T-helper 9 cell (primary cell): Measurements from ENCODE around the gene NOTCH1.

ENCODE experiments used
- DNase-seq: peaks from one replicate; pipeline ENCODE4 v3.0.0-alpha.2; 2020

The NOTCH1 gene

DNA sequence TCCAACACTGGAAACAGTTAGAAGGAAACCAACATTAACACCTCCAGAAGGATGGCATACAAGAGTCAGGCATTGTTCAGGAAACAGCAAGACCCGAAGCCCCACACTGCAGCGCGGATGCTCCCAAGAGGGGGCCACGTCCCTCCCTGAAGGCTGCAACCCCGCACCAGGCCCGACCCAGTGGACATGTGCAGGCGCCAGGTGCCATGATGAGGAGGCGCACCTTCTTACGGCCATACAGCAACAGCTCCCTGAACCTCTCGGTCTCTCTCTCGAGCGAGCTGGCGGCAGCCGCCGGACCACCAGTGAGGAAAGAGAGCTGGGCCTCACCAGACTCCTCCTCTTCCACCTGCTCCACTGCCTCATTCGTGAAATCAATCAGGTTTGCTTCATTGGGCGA is 83.2 kb downstream of the NOTCH1 start:
- no peak for DNase-seq

DNA sequence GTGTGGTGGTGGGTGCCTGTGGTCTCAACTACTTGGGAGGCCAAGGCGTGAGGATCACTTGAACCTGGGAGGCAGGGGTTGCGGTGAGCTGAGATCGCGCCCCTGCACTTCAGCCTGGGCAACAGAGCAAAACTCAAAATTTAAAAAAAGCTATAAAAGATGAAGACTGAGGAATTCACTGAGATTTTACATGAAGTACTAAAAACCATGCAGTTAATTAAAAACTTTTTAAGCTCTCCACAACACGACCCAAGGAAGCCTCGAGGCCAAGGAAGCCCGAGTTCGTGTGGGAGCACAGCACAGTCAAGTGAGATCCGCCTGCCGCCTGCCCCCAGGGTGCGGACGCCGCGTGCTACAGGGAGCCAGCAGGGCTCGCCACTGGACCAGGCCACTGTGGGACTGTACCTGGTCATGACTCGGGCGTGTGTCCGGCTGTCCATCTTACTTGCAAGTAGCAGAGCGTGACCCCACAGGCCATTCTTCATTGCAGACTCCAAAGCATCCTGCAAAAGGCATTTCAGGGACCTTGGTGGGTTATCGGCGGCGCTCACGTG is 85.0 kb downstream of the NOTCH1 start:
- DNase-seq, result no peak

DNA sequence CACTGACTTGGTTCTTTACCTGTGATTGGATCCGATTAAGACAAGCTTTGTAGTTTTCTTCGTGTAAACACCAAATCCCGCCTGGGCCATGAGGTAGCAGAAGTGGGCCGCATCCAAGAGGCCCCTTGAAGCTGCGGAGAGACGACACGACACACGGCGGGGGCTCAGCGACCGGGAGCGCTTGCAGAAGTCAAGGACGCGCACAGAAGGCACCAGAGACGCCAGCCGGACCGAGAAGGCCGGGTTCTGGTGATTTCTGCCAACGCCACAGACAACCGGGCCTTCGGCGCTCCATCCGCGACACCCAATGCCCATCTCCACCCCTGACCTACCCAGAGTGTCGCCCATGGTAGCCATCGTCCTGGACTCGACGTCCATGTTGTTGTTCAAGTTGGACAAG is 86.4 kb downstream of the NOTCH1 start:
- DNase-seq, result no peak

DNA sequence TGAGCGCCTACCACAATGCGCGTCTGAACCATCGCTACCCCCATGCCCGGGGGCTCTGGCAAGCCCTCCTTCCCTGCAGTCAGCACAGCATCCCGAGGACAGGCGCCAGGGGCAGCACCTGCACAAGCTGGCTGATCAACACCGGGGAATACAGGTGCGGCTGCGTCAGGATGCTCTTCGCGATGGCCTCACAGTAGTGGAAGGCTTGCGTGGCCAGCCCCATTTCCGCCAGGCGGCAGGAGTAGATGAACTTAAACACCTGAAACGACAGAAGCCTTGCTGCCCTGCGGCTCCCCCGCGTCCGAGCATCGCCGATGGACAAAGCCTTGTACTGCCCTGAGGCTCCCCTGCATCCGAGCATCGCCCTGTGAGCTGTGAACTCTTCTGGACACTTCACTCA is 88.5 kb downstream of the NOTCH1 start:
- DNase-seq, result no peak

DNA sequence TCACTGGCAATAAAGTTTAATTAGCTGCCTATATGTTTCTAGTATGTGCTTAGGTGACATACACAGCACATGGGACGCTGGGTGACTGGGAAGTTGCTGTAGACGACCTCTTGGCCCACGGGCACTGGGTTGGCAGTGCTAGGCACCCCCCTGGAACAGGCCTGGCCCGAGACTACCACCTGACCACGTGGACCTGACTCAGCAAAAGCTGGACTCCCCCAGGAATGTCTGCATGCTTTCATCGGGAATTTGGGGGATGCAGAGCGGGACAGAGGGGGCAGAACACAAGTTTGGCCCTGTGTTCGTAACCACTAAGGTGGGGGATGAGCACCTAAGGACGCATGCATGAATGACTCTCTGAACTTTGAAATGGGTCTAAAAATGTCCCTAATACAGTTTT is 89.6 kb downstream of the NOTCH1 start:
- DNase-seq, result no peak

DNA sequence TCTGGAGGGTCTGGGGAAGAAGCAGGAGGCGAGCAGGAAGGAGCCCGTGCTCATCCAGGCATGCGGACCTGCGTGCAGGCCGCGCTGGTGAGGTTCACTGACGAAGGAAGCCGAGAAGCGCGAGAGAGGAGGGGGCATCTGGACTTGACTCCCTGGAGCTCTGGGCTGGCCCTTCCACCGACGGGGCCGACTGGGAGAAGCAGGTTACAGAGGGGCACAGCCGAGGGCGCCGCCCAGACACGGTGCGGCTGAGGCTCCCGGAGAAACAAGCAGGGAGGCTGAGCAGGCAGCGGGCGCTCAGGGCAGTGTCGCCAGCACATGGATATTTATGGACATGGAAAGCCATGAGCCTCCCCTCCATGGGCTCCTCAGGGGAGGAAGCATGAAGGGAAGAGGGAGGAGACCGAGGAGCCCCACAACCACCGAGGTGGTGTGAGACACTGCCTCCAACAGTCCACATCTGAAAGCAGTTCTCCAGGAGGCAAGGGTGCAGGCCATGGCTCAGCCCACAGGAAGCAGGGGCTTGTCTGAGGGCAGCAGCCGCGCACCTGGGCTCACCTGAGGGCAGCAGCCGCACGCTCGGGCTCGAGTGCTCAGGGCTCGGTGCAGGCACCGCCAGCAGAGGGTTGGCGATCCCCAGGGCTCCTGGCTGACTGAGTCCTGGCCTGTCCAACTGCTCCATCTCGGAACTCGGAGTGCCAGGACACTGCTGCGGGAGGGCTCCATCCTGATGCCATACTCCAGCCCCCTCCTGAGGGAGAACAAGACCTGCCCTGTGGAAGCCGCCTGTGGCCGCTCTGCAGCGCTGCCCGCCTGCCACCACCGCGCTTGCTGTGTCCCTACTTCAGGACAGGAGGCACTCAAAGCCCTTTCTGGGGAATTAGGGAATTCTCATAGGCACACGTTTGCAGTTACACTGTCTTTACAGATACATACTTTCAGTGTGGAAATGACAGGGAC is 90.5 kb downstream of the NOTCH1 start:
- no peak for DNase-seq

DNA sequence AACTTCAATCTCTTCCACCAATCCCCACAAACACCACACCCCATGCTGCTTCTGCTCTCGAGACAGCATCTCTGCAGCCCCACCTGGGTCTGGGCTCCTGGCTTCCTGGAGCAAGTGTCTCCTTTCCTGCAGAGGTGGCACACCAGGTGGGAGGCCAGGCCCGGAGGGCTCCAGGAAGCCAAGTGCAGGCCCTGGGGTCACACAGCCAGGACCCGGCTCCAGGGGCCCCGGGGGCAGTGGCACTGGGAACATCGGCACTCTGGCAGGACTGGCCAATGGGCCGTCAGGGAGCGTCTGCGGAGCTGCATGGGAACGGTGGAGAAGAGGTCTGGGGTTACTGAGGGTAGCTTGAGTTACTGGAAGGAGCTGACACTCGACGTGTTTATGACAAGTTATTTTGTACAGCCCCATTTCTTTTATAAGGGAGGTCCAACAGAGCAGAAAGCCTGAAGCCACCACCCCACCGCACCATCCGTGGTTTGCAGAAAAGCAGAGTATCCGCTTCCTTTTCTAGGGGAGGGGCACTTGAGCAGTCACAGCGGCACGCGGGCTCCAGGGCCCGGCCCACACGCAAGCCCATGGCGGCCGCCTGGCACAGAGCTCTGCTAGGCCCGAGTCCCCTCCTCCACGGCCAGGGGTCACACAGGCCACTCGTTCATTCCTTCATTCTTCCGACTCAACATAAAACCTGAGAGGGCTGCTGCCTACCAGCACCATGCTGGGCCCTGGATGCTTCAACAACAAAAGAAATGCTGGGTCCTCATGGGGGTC is 91.6 kb downstream of the NOTCH1 start:
- no peak for DNase-seq

DNA sequence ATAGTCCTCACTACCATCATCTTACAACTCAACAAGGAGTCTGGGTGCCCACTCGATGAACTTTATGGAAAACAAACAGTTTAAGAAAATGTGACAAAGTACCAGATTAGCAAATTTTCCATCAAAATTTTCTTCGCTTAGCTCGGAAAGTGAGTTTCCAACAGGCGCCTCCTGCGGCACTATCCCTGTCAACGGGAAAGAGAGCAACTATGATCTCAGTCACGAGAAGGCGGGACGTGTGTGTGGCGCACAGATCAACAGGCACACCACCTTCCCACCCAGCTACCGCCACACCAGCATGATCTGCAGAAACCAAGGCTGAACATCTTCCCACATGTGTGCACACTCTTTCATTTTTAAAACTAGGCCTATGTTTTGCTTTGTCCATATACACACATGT is 92.5 kb downstream of the NOTCH1 start:
- DNase-seq, result no peak

DNA sequence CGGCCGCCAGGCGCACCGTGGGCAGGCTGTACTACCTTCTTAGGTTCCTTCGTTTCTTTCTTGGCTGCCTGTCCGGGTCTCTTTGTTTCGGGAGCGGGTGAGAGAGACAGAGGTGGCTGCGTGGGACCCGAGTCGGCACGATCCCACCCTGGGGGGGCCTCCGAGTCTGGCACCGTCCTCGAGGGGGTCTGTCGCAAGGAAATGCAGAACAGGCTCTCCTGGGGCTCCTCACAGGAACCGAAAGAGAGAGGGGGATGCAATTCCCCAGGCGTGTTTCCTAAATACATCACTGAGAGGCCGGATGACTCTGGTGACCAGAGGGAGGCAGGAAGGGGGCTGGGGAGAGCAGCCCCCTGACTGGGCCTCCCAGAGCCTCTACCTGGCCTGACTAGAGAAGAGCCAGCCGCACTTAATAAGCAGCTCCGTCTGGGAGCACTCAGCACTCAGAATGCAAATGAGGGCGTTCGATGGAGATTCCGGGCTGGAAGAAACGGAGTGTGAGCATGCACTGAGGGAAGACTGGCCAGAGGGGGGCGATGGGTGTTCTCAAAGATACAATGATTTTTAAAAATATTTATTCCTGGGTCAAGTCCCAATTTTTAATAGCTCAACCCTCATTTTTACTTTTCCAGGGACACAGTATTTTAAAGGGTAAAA is 94.5 kb downstream of the NOTCH1 start:
- no peak for DNase-seq

DNA sequence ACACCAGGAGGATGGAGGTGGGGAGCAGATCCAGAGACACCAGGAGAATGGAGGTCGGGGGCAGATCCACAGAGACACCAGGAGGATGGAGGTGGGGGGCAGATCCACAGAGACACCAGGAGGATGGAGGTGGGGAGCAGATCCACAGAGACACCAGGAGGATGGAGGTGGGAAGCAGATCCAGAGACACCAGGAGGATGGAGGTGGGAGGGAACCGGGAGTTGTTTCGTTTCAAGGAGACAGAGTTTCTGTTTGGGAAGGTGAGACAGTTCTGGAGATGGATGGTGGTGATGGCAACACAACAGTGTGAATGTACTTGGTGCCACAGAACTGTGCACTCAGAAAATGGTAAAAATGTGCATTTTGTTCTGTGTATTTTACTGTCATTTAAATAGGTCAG is 97.2 kb downstream of the NOTCH1 start:
- DNase-seq, result no peak

DNA sequence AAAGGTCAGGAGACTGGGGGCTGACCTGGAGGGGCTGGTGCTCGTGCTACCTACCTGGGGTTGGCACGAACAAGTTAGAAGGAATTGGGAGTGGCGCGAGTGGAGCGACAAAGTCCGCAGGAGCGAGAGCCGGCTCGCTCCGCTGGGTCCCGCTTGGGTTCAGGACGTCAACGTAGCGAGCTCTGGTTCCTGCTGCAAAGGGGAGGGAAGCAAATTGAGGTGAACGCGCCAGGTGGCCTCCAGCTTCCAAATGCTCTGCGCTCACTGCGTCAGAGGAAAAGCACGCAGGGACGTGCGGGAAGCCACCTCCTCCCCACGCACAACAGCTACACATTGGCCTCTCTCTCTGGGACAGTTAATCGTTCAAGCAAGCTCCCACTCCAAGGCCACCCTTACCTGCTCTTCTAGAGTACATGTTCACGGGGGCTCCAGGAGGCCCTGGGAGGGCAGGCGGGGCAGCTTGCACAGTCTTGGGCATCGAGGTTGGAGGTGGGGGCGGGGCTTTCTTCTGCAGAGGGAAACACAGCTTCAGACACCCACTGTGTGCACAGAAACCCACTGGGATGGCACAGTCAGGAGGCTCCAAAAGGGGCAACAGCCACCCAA is 98.6 kb downstream of the NOTCH1 start:
- no peak for DNase-seq

DNA sequence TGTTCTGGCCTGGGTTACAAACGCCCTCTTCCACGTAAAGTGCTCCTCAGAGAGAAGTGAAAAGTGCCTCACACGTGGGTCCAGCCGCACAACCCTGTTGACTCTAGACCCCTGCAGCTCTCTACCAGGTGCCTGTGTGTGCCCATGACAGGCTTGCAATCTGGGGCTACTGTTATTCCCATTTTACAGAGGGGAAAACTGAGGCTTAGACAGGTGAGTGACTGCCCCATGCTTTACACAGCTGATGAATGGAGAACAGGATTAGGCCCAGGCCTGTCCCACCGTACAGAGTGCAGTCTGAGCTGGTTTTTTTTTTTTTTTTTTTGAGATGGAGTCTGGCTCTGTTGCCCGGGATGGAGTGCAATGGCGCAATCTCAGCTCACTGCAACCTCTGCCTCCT is 100.0 kb downstream of the NOTCH1 start:
- no peak for DNase-seq
